GM23338 (cell line): Measurements from ENCODE around the gene EPO. TPM values are rescaled to one million over a fixed set of nuclear protein-coding genes. Genes with fewer than 3 reads are reported as not detected.

ENCODE experiments used
- ATAC-seq: fragments of 200-7000 bp; cut with Tn5 transposase; 3 replicates; pipeline ENCODE4 v1.9.1; 2020
- DNase-seq: peaks from one replicate; pipeline ENCODE4 v3.0.0-alpha.2; 2015; ENCODE audit warnings: low spot score
- H2AFZ ChIP-seq: fragments of 200-600 bp; sonication (generic); 2 replicates; pipeline ENCODE4 v1.8.0; 2016; ENCODE audit warnings: antibody characterized with exemption, mild to moderate bottlenecking, moderate library complexity
- H3F3A ChIP-seq: fragments of 200-600 bp; sonication (generic); replicated peaks from 2 replicates; pipeline ENCODE4 v1.8.0; 2017; ENCODE audit warnings: antibody characterized with exemption, mixed run types, low read depth
- H3K27ac ChIP-seq: fragments of 200-600 bp; sonication (generic); 2 replicates; pipeline ENCODE4 v1.6.1; 2016; ENCODE audit warnings: low read depth
- H3K27me3 ChIP-seq: fragments of 200-600 bp; sonication (generic); 2 replicates; pipeline ENCODE4 v1.8.0; 2016; ENCODE audit warnings: mild to moderate bottlenecking, mixed run types, moderate library complexity; ENCODE audit not compliant: insufficient read depth
- H3K36me3 ChIP-seq: fragments of 200-600 bp; sonication (generic); 2 replicates; pipeline ENCODE4 v1.8.0; 2016; ENCODE audit warnings: mild to moderate bottlenecking; ENCODE audit not compliant: insufficient read depth
- H3K4me1 ChIP-seq: fragments of 200-600 bp; sonication (generic); 2 replicates; pipeline ENCODE4 v1.8.0; 2016; ENCODE audit warnings: mild to moderate bottlenecking, moderate library complexity; ENCODE audit not compliant: insufficient read depth
- H3K4me2 ChIP-seq: fragments of 200-600 bp; sonication (generic); 2 replicates; pipeline ENCODE4 v1.7.1; 2017; ENCODE audit warnings: mixed run types
- H3K4me3 ChIP-seq: fragments of 200-600 bp; sonication (generic); 2 replicates; pipeline ENCODE4 v1.6.1; 2016; ENCODE audit warnings: mixed run types
- H3K79me2 ChIP-seq: fragments of 200-600 bp; sonication (generic); replicated peaks from 2 replicates; pipeline ENCODE4 v1.8.0; 2017; ENCODE audit warnings: mild to moderate bottlenecking; ENCODE audit not compliant: insufficient read depth
- H3K9me2 ChIP-seq: fragments of 200-600 bp; sonication (generic); 2 replicates; pipeline ENCODE4 v1.8.0; 2017; ENCODE audit not compliant: insufficient read depth
- H4K20me1 ChIP-seq: fragments of 200-600 bp; sonication (generic); replicated peaks from 2 replicates; pipeline ENCODE4 v1.8.0; 2017; ENCODE audit warnings: mild to moderate bottlenecking; ENCODE audit not compliant: insufficient read depth
- H3K27ac Mint-ChIP-seq: 2 replicates; pipeline ENCODE4 v1.8.0; 2020; ENCODE audit warnings: inconsistent platforms, mild to moderate bottlenecking, moderate library complexity, mixed read lengths
- H3K27me3 Mint-ChIP-seq: 3 replicates; pipeline ENCODE4 v1.8.0; 2022; ENCODE audit warnings: low read depth, mild to moderate bottlenecking, moderate library complexity, mixed read lengths, inconsistent platforms; ENCODE audit not compliant: insufficient read depth, poor library complexity
- H3K36me3 Mint-ChIP-seq: 3 replicates; pipeline ENCODE4 v1.8.0; 2021; ENCODE audit warnings: low read depth, mild to moderate bottlenecking, inconsistent platforms, moderate library complexity, mixed read lengths
- H3K4me1 Mint-ChIP-seq: 3 replicates; pipeline ENCODE4 v1.8.0; 2020; ENCODE audit warnings: mild to moderate bottlenecking, inconsistent platforms, mixed read lengths
- H3K4me3 Mint-ChIP-seq: 3 replicates; pipeline ENCODE4 v1.8.0; 2021; ENCODE audit warnings: moderate library complexity, mild to moderate bottlenecking, inconsistent platforms, mixed read lengths
- H3K9me3 Mint-ChIP-seq: 3 replicates; pipeline ENCODE4 v1.8.0; 2020; ENCODE audit warnings: moderate library complexity, mild to moderate bottlenecking, inconsistent platforms, mixed read lengths
- CREB1 ChIP-seq: fragments of 250-450 bp; sonication (Bioruptor Pico); IDR thresholded peaks from 2 replicates; pipeline ENCODE4 v1.5.0; 2020; ENCODE audit warnings: low read depth, mild to moderate bottlenecking, moderate library complexity
- EZH2 ChIP-seq: fragments of 200-600 bp; sonication (generic); IDR thresholded peaks from one replicate; pipeline ENCODE4 v1.8.0; 2017; ENCODE audit warnings: antibody characterized with exemption, mild to moderate bottlenecking, low read depth; ENCODE audit not compliant: unreplicated experiment
- EZH2phosphoT487 ChIP-seq: fragments of 200-600 bp; sonication (generic); IDR thresholded peaks from one replicate; pipeline ENCODE4 v1.8.1; 2018; ENCODE audit warnings: antibody characterized with exemption; ENCODE audit not compliant: unreplicated experiment
- JUNB ChIP-seq: IDR thresholded peaks from one replicate; pipeline ENCODE4 v1.6.1; 2016; ENCODE audit warnings: antibody characterized with exemption; ENCODE audit not compliant: unreplicated experiment
- NANOG ChIP-seq: IDR thresholded peaks from 2 replicates; pipeline ENCODE4 v1.6.1; 2016; ENCODE audit warnings: antibody characterized with exemption, borderline replicate concordance
- POLR2AphosphoS5 ChIP-seq: IDR thresholded peaks from 2 replicates; pipeline ENCODE4 v1.6.1; 2016; ENCODE audit warnings: antibody characterized with exemption, low read depth
- STAT1 ChIP-seq: IDR thresholded peaks from one replicate; pipeline ENCODE4 v1.6.1; 2016; ENCODE audit warnings: antibody characterized with exemption; ENCODE audit not compliant: unreplicated experiment
- ZNF114 ChIP-seq: fragments of 250-450 bp; sonication (Bioruptor Pico); IDR thresholded peaks from 2 replicates; pipeline ENCODE4 v1.5.0; 2020; ENCODE audit warnings: mild to moderate bottlenecking, moderate library complexity
- ZNF331 ChIP-seq: fragments of 250-450 bp; sonication (Bioruptor Pico); IDR thresholded peaks from 2 replicates; pipeline ENCODE4 v1.5.0; 2020; ENCODE audit warnings: low read depth, mild to moderate bottlenecking, moderate library complexity
- polyA plus RNA-seq: library from polyadenylated mRNA; unstranded; fragments of >200 nt; fragmentation: Nextera tagmentation; extraction: Ambion mirVana; gene quantifications from 2 replicates; pipeline ENCODE4 v1.2.1, GENCODE V29; 2016
- total RNA-seq: library from RNA; depleted of rRNA; stranded (reverse); fragments of >200 nt; shearing (Covaris generic); gene quantifications from 2 replicates; pipeline ENCODE4 v1.2.3, GENCODE V29; 2014
- TF ChIP-seq, protein P1 (sequence below): IDR thresholded peaks from 2 replicates; pipeline ENCODE4 v1.6.1; 2016; ENCODE audit warnings: antibody characterized with exemption
- TF ChIP-seq, protein P2 (sequence below), 2 experiments: fragments of 200-600 bp in 1 of 2; sonication (generic) in 1 of 2; conservative IDR thresholded peaks; 2 replicates each; pipeline versions ENCODE4 v1.5.1 to v1.6.1; 2016 to 2017; ENCODE audit warnings: antibody characterized with exemption in 2 of 2, low read depth in 2 of 2, mild to moderate bottlenecking in 2 of 2, moderate library complexity in 1 of 2
- TF ChIP-seq, protein P3 (sequence below): IDR thresholded peaks from one replicate; pipeline ENCODE4 v1.6.1; 2018; ENCODE audit warnings: antibody characterized with exemption; ENCODE audit not compliant: unreplicated experiment
- TF ChIP-seq, protein P4 (sequence below): fragments of 250-450 bp; sonication (Bioruptor Pico); IDR thresholded peaks from 2 replicates; pipeline ENCODE4 v1.5.0; 2020; ENCODE audit warnings: mild to moderate bottlenecking, moderate library complexity

Gene EPO
- total and polyA plus RNA-seq, 2 experiments from 2014 or later = 1.0 TPM; not detected in 1

DNA sequence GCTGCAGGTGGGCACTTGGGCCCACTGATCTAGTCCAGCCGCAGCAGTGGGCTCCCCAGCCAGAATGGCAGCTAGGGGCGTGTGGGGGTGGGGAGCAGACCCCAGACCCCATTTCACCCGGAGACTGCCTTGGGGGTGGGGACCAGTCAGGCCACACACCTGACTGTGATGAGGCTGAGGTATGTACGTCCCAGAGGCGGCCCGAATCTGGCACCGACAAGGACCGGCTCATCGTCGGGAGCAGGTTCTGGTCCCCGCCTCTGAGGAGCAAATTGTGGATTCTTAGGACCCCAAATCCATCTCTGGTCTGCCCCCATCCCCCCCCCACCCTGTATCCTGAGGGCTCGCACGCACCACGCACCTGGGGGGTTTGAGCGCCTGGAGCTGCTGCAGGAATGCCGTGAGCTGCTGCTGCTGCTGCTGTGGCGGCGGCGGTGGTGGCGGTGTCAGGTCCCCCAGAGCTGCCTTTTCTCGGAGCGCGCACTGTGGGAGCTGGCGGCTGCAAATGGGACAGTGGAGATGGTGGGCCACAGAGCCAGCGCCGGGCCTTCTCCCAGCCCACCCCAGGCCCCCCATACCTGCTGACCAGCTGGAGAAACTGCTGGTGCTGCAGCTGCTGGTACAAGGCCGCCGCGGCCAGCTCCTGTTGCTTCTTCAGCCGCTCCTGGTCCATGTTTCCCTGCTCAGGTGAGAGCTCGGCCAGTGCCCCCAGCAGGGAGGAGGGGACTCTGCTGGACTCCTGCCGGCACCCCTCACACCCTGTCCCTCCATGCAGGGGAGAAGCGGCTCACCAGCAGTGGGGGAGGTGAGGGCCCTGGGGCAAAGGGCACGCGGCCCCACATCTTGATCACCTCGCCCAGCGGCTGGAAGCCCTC lies 36.4 kb upstream of the EPO start:
- Histone ChIP-seq H3K9me2 (no peaks in the 10 kb centered on the region), H3F3A (peaks cover 32% of the 10 kb centered on the region; the same call in 1 of the 2 replicates), H3K4me3 (no peak overlapping the region), H2AFZ (no peak overlapping the region), H3K27me3 (no peaks in the 10 kb centered on the region), H3K4me1 (peaks cover 11% of the 10 kb centered on the region), H3K79me2 (peaks cover 12% of the 10 kb centered on the region), H3K27ac (no peak overlapping the region), H4K20me1 (peaks cover 8% of the 10 kb centered on the region), H3K36me3 (peaks cover 4% of the 10 kb centered on the region; the same call in 1 of the 2 replicates), H3K4me2 (no peak overlapping the region)
- H3K27me3 Mint-ChIP-seq = peaks cover 13% of the 10 kb centered on the region
- H3K4me3 Mint-ChIP-seq = no peak overlapping the region
- TF ChIP-seq, protein P1, sequence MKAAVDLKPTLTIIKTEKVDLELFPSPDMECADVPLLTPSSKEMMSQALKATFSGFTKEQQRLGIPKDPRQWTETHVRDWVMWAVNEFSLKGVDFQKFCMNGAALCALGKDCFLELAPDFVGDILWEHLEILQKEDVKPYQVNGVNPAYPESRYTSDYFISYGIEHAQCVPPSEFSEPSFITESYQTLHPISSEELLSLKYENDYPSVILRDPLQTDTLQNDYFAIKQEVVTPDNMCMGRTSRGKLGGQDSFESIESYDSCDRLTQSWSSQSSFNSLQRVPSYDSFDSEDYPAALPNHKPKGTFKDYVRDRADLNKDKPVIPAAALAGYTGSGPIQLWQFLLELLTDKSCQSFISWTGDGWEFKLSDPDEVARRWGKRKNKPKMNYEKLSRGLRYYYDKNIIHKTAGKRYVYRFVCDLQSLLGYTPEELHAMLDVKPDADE = no peak
- no peak for TF ChIP-seq ZNF331 (CRISPR knock-in tag)
- TF ChIP-seq, protein P2, sequence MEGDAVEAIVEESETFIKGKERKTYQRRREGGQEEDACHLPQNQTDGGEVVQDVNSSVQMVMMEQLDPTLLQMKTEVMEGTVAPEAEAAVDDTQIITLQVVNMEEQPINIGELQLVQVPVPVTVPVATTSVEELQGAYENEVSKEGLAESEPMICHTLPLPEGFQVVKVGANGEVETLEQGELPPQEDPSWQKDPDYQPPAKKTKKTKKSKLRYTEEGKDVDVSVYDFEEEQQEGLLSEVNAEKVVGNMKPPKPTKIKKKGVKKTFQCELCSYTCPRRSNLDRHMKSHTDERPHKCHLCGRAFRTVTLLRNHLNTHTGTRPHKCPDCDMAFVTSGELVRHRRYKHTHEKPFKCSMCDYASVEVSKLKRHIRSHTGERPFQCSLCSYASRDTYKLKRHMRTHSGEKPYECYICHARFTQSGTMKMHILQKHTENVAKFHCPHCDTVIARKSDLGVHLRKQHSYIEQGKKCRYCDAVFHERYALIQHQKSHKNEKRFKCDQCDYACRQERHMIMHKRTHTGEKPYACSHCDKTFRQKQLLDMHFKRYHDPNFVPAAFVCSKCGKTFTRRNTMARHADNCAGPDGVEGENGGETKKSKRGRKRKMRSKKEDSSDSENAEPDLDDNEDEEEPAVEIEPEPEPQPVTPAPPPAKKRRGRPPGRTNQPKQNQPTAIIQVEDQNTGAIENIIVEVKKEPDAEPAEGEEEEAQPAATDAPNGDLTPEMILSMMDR (conservative IDR thresholded peaks at IDR 0.05; ENCODE audit: low read depth in 2 of 2) = no peak
- TF ChIP-seq CREB1 = no peak
- no peak for TF ChIP-seq NANOG
- TF ChIP-seq STAT1 = no peak
- TF ChIP-seq, protein P3, sequence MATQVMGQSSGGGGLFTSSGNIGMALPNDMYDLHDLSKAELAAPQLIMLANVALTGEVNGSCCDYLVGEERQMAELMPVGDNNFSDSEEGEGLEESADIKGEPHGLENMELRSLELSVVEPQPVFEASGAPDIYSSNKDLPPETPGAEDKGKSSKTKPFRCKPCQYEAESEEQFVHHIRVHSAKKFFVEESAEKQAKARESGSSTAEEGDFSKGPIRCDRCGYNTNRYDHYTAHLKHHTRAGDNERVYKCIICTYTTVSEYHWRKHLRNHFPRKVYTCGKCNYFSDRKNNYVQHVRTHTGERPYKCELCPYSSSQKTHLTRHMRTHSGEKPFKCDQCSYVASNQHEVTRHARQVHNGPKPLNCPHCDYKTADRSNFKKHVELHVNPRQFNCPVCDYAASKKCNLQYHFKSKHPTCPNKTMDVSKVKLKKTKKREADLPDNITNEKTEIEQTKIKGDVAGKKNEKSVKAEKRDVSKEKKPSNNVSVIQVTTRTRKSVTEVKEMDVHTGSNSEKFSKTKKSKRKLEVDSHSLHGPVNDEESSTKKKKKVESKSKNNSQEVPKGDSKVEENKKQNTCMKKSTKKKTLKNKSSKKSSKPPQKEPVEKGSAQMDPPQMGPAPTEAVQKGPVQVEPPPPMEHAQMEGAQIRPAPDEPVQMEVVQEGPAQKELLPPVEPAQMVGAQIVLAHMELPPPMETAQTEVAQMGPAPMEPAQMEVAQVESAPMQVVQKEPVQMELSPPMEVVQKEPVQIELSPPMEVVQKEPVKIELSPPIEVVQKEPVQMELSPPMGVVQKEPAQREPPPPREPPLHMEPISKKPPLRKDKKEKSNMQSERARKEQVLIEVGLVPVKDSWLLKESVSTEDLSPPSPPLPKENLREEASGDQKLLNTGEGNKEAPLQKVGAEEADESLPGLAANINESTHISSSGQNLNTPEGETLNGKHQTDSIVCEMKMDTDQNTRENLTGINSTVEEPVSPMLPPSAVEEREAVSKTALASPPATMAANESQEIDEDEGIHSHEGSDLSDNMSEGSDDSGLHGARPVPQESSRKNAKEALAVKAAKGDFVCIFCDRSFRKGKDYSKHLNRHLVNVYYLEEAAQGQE = no peak
- TF ChIP-seq EZH2phosphoT487 = no peak
- TF ChIP-seq ZNF114 (CRISPR knock-in tag) = no peak
- no peak for TF ChIP-seq EZH2
- TF ChIP-seq POLR2AphosphoS5 = no peak
- no peak for TF ChIP-seq JUNB
- TF ChIP-seq, protein P4, sequence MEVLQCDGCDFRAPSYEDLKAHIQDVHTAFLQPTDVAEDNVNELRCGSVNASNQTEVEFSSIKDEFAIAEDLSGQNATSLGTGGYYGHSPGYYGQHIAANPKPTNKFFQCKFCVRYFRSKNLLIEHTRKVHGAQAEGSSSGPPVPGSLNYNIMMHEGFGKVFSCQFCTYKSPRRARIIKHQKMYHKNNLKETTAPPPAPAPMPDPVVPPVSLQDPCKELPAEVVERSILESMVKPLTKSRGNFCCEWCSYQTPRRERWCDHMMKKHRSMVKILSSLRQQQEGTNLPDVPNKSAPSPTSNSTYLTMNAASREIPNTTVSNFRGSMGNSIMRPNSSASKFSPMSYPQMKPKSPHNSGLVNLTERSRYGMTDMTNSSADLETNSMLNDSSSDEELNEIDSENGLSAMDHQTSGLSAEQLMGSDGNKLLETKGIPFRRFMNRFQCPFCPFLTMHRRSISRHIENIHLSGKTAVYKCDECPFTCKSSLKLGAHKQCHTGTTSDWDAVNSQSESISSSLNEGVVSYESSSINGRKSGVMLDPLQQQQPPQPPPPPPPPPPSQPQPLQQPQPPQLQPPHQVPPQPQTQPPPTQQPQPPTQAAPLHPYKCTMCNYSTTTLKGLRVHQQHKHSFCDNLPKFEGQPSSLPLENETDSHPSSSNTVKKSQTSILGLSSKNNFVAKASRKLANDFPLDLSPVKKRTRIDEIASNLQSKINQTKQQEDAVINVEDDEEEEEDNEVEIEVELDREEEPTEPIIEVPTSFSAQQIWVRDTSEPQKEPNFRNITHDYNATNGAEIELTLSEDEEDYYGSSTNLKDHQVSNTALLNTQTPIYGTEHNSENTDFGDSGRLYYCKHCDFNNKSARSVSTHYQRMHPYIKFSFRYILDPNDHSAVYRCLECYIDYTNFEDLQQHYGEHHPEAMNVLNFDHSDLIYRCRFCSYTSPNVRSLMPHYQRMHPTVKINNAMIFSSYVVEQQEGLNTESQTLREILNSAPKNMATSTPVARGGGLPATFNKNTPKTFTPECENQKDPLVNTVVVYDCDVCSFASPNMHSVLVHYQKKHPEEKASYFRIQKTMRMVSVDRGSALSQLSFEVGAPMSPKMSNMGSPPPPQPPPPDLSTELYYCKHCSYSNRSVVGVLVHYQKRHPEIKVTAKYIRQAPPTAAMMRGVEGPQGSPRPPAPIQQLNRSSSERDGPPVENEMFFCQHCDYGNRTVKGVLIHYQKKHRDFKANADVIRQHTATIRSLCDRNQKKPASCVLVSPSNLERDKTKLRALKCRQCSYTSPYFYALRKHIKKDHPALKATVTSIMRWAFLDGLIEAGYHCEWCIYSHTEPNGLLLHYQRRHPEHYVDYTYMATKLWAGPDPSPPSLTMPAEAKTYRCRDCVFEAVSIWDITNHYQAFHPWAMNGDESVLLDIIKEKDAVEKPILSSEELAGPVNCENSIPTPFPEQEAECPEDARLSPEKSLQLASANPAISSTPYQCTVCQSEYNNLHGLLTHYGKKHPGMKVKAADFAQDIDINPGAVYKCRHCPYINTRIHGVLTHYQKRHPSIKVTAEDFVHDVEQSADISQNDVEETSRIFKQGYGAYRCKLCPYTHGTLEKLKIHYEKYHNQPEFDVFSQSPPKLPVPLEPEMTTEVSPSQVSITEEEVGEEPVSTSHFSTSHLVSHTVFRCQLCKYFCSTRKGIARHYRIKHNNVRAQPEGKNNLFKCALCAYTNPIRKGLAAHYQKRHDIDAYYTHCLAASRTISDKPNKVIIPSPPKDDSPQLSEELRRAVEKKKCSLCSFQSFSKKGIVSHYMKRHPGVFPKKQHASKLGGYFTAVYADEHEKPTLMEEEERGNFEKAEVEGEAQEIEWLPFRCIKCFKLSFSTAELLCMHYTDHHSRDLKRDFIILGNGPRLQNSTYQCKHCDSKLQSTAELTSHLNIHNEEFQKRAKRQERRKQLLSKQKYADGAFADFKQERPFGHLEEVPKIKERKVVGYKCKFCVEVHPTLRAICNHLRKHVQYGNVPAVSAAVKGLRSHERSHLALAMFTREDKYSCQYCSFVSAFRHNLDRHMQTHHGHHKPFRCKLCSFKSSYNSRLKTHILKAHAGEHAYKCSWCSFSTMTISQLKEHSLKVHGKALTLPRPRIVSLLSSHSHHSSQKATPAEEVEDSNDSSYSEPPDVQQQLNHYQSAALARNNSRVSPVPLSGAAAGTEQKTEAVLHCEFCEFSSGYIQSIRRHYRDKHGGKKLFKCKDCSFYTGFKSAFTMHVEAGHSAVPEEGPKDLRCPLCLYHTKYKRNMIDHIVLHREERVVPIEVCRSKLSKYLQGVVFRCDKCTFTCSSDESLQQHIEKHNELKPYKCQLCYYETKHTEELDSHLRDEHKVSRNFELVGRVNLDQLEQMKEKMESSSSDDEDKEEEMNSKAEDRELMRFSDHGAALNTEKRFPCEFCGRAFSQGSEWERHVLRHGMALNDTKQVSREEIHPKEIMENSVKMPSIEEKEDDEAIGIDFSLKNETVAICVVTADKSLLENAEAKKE (CRISPR knock-in tag) = no peak
- H3K36me3 Mint-ChIP-seq = peaks cover 70% of the 10 kb centered on the region
- no peak overlapping the region for H3K27ac Mint-ChIP-seq
- no peaks in the 10 kb centered on the region for H3K9me3 Mint-ChIP-seq
- DNase-seq (no peak), ATAC-seq (no peak)
- H3K4me1 Mint-ChIP-seq = peaks cover 12% of the 10 kb centered on the region
